DOHH2 (cell line): ENCODE measurements around the gene GUCY1A1.

ENCODE experiments used
- H3F3A ChIP-seq: fragments of 200-600 bp; sonication (generic), shearing (Covaris generic); 2 replicates; pipeline ENCODE4 v1.6.0; 2016; ENCODE audit warnings: antibody characterized with exemption, mild to moderate bottlenecking; ENCODE audit not compliant: control insufficient read depth, insufficient read depth
- H3K27ac ChIP-seq: fragments of 200-600 bp; sonication (generic); 2 replicates; pipeline ENCODE4 v1.5.1; 2014; ENCODE audit warnings: low read depth, mild to moderate bottlenecking, low read length, moderate library complexity
- H3K27me3 ChIP-seq: fragments of 200-600 bp; sonication (generic); 2 replicates; pipeline ENCODE4 v1.6.1; 2014; ENCODE audit warnings: mild to moderate bottlenecking, low read length, mixed read lengths; ENCODE audit not compliant: control insufficient read depth
- H3K36me3 ChIP-seq: fragments of 200-600 bp; sonication (generic); 2 replicates; pipeline ENCODE4 v1.6.1; 2014; ENCODE audit warnings: mild to moderate bottlenecking, low read length, moderate library complexity, mixed read lengths; ENCODE audit not compliant: control insufficient read depth
- H3K4me1 ChIP-seq: fragments of 200-600 bp; sonication (generic); 2 replicates; pipeline ENCODE4 v1.6.1; 2014; ENCODE audit warnings: mild to moderate bottlenecking, low read length, mixed read lengths; ENCODE audit not compliant: control insufficient read depth
- H3K4me2 ChIP-seq: fragments of 200-600 bp; sonication (generic); 2 replicates; pipeline ENCODE4 v1.6.0; 2014; ENCODE audit warnings: mild to moderate bottlenecking, low read length, moderate library complexity
- H3K4me3 ChIP-seq: fragments of 200-600 bp; sonication (generic); 2 replicates; pipeline ENCODE4 v1.5.1; 2014; ENCODE audit warnings: mild to moderate bottlenecking, low read length, mixed read lengths
- H3K79me2 ChIP-seq: fragments of 200-600 bp; sonication (generic); 2 replicates; pipeline ENCODE4 v1.6.1; 2014; ENCODE audit warnings: mild to moderate bottlenecking, low read length, mixed read lengths; ENCODE audit not compliant: control insufficient read depth
- H3K9me2 ChIP-seq: fragments of 200-600 bp; sonication (generic); replicated peaks from 2 replicates; pipeline ENCODE4 v1.6.1; 2014; ENCODE audit warnings: mild to moderate bottlenecking, low read length, mixed read lengths; ENCODE audit not compliant: control insufficient read depth
- H3K9me3 ChIP-seq: fragments of 200-600 bp; sonication (generic); 2 replicates; pipeline ENCODE4 v1.6.1; 2014; ENCODE audit warnings: antibody characterized with exemption, low read length, mixed read lengths; ENCODE audit not compliant: control insufficient read depth, insufficient read depth
- H4K20me1 ChIP-seq: fragments of 200-600 bp; sonication (generic); 2 replicates; pipeline ENCODE4 v1.6.0; 2014; ENCODE audit warnings: low read depth, mild to moderate bottlenecking, antibody characterized with exemption, low read length, moderate library complexity; ENCODE audit not compliant: control insufficient read depth, insufficient read depth
- CTCF ChIP-seq: fragments of 200-600 bp; sonication (generic); IDR thresholded peaks from one replicate; pipeline ENCODE4 v1.5.1; 2014; ENCODE audit warnings: antibody characterized with exemption, mild to moderate bottlenecking, low read depth, low read length; ENCODE audit not compliant: poor library complexity, severe bottlenecking
- EZH2phosphoT487 ChIP-seq: fragments of 200-600 bp; sonication (generic); IDR thresholded peaks from 2 replicates; pipeline ENCODE4 v1.6.1; 2017; ENCODE audit warnings: borderline replicate concordance, mild to moderate bottlenecking, antibody characterized with exemption, low read length, moderate library complexity, mixed read lengths

The GUCY1A1 gene

GRCh38 chr4:155658681-155659064 is 8.0 kb upstream of the GUCY1A1 start:
- Histone ChIP-seq H3K4me2 (no peak overlapping the region), H3K4me1 (no peaks in the 10 kb centered on the region)
- TF ChIP-seq EZH2phosphoT487, result no peak
- TF ChIP-seq CTCF, result no peak

GRCh38 chr4:155659176-155659575 is 7.5 kb upstream of the GUCY1A1 start:
- no peaks in the 10 kb centered on the region for H3K79me2 ChIP-seq
- H3K4me1 ChIP-seq, result no peaks in the 10 kb centered on the region
- H3K9me2 ChIP-seq, result no peaks in the 10 kb centered on the region
- no peaks in the 10 kb centered on the region for H4K20me1 ChIP-seq
- no peaks in the 10 kb centered on the region for H3F3A ChIP-seq
- no peaks in the 10 kb centered on the region for H3K27me3 ChIP-seq
- TF ChIP-seq CTCF (no peak), EZH2phosphoT487 (no peak)
- no peaks in the 10 kb centered on the region for H3K36me3 ChIP-seq
- H3K4me2 ChIP-seq, result no peak overlapping the region
- no peak overlapping the region for H3K27ac ChIP-seq
- H3K4me3 ChIP-seq, result no peak overlapping the region
- no peaks in the 10 kb centered on the region; the same call in 1 of the 2 replicates for H3K9me3 ChIP-seq

More at GRCh38 chr4:155658681-155659064, 8.0 kb upstream of the GUCY1A1 start:
- Histone ChIP-seq H3K36me3 (no peaks in the 10 kb centered on the region), H3K27ac (no peak overlapping the region), H3K9me2 (no peaks in the 10 kb centered on the region), H3K9me3 (no peaks in the 10 kb centered on the region; the same call in 1 of the 2 replicates), H4K20me1 (no peaks in the 10 kb centered on the region), H3F3A (no peaks in the 10 kb centered on the region), H3K4me3 (no peak overlapping the region), H3K79me2 (no peaks in the 10 kb centered on the region), H3K27me3 (no peaks in the 10 kb centered on the region)

GRCh38 chr4:155660436-155660835 is 6.2 kb upstream of the GUCY1A1 start:
- no peaks in the 10 kb centered on the region for H3K79me2 ChIP-seq
- H3K27ac ChIP-seq, result no peak overlapping the region
- TF ChIP-seq EZH2phosphoT487 (no peak), CTCF (no peak)
- H3K9me3 ChIP-seq, result no peaks in the 10 kb centered on the region; the same call in 1 of the 2 replicates
- H3F3A ChIP-seq, result no peaks in the 10 kb centered on the region
- no peak overlapping the region for H3K4me3 ChIP-seq
- H4K20me1 ChIP-seq, result no peaks in the 10 kb centered on the region
- H3K27me3 ChIP-seq, result no peaks in the 10 kb centered on the region
- H3K9me2 ChIP-seq, result no peaks in the 10 kb centered on the region
- no peaks in the 10 kb centered on the region for H3K4me1 ChIP-seq
- no peaks in the 10 kb centered on the region for H3K36me3 ChIP-seq
- H3K4me2 ChIP-seq, result no peak overlapping the region

- Histone ChIP-seq H3K27me3 (no peaks in the 10 kb centered on the region), H4K20me1 (no peaks in the 10 kb centered on the region), H3K9me3 (no peaks in the 10 kb centered on the region), H3K79me2 (no peaks in the 10 kb centered on the region), H3K4me3 (no peak overlapping the region), H3K9me2 (no peaks in the 10 kb centered on the region), H3K36me3 (no peaks in the 10 kb centered on the region), H3K4me1 (no peaks in the 10 kb centered on the region), H3K27ac (no peak overlapping the region), H3F3A (no peaks in the 10 kb centered on the region), H3K4me2 (no peak overlapping the region)
- no peak for TF ChIP-seq EZH2phosphoT487
- TF ChIP-seq CTCF, result no peak
Measured at GRCh38 chr4:155665054-155665453, 1.6 kb upstream of the GUCY1A1 start.
